Keratinocyte (primary cell): ENCODE results near the gene SS18L1. TPM values are rescaled to one million over a fixed set of nuclear protein-coding genes. Genes with fewer than 3 reads are reported as not detected.

Source experiments
- DNase-seq: peaks from one replicate; pipeline ENCODE4 v3.0.0-alpha.2; 2011; ENCODE audit warnings: low read depth, missing footprints, low spot score
- FAIRE-seq: peaks from 2 replicates; lab custom pipeline; 2011; peaks lifted over from hg19 to GRCh38; lab: Jason Lieb, UNC
- H2AFZ ChIP-seq: 2 replicates; pipeline ENCODE4 v1.6.0; 2012; ENCODE audit warnings: low read length, control low read depth, inconsistent platforms; ENCODE audit not compliant: control insufficient read depth
- H3K27ac ChIP-seq: 2 replicates; pipeline ENCODE4 v1.5.1; 2011; ENCODE audit warnings: low read length; ENCODE audit not compliant: control insufficient read depth, insufficient read depth
- H3K27me3 ChIP-seq: 3 replicates; pipeline ENCODE4 v1.6.0; 2011; ENCODE audit warnings: low read length; ENCODE audit not compliant: control insufficient read depth, insufficient read depth; ENCODE audit errors: extremely low read depth
- H3K36me3 ChIP-seq, 2 experiments: 2 replicates in 1 of 2; 3 replicates in 1 of 2; pipeline ENCODE4 v1.5.1; 2011; ENCODE audit warnings: low read length in 2 of 2, mild to moderate bottlenecking in 1 of 2; ENCODE audit not compliant: control insufficient read depth in 2 of 2, insufficient read depth in 2 of 2; ENCODE audit errors: extremely low read depth in 1 of 2
- H3K4me1 ChIP-seq: 3 replicates; pipeline ENCODE4 v1.5.1; 2011; ENCODE audit warnings: low read length; ENCODE audit not compliant: control insufficient read depth, insufficient read depth; ENCODE audit errors: extremely low read depth
- H3K4me2 ChIP-seq: 3 replicates; pipeline ENCODE4 v1.6.0; 2011; ENCODE audit warnings: low read depth, low read length; ENCODE audit not compliant: control insufficient read depth, insufficient read depth; ENCODE audit errors: extremely low read depth
- H3K4me3 ChIP-seq, 3 experiments: fragments of 200-600 bp in 1 of 3; sonication (generic) in 1 of 3; 2 replicates in 2 of 3; 3 replicates in 1 of 3; pipeline ENCODE4 v1.5.1; 2011 to 2016; ENCODE audit warnings: low read length in 3 of 3, mild to moderate bottlenecking in 3 of 3, control low read depth in 2 of 3, inconsistent platforms in 1 of 3, low read depth in 1 of 3, mixed read lengths in 1 of 3, mixed run types in 1 of 3, moderate library complexity in 1 of 3; ENCODE audit not compliant: control insufficient read depth in 2 of 3, insufficient read depth in 2 of 3; ENCODE audit errors: extremely low read depth in 1 of 3
- H3K79me2 ChIP-seq: 2 replicates; pipeline ENCODE4 v1.6.0; 2012; ENCODE audit warnings: low read length; ENCODE audit not compliant: control insufficient read depth, insufficient read depth
- H3K9ac ChIP-seq: 3 replicates; pipeline ENCODE4 v1.6.0; 2011; ENCODE audit warnings: low read length; ENCODE audit not compliant: control insufficient read depth, insufficient read depth; ENCODE audit errors: extremely low read depth
- H3K9me1 ChIP-seq: 3 replicates; pipeline ENCODE4 v1.6.0; 2011; ENCODE audit warnings: low read length; ENCODE audit not compliant: control insufficient read depth, insufficient read depth; ENCODE audit errors: extremely low read depth
- H3K9me3 ChIP-seq: 2 replicates; pipeline ENCODE4 v1.5.1; 2012; ENCODE audit warnings: low read depth, low read length; ENCODE audit not compliant: control insufficient read depth
- H4K20me1 ChIP-seq: 3 replicates; pipeline ENCODE4 v1.6.0; 2011; ENCODE audit warnings: low read length; ENCODE audit not compliant: control insufficient read depth, insufficient read depth; ENCODE audit errors: extremely low read depth
- CTCF ChIP-seq, 3 experiments: IDR thresholded peaks in 1 of 3; conservative IDR thresholded peaks in 1 of 3; optimal IDR thresholded peaks in 1 of 3; 2 replicates in 2 of 3; 3 replicates in 1 of 3; pipeline versions ENCODE3 to v1.5.1; 2011; ENCODE audit warnings: low read length in 3 of 3, mild to moderate bottlenecking in 3 of 3, moderate library complexity in 2 of 3, control low read depth in 1 of 3, inconsistent platforms in 1 of 3; ENCODE audit not compliant: insufficient read depth in 2 of 3; ENCODE audit errors: extremely low read depth in 1 of 3
- EZH2 ChIP-seq: IDR thresholded peaks from one replicate; pipeline ENCODE4 v1.6.1; 2012; ENCODE audit warnings: inconsistent platforms, mild to moderate bottlenecking, low read length, moderate library complexity
- dilution Hi-C: fragments of 300-500 bp; cut with MboI; formaldehyde crosslinking; loops from one replicate; pipeline ENCODE4 v1.7.0; 2020; ENCODE audit warnings: low sequenced_read_pairs; ENCODE audit not compliant: extremely low pct_ligation_motif_present
- polyA plus RNA-seq, 5 experiments: library from polyadenylated mRNA; depleted of rRNA in 3 of 5; stranded (reverse) in 3 of 5; stranded (forward) in 1 of 5; unstranded in 1 of 5; fragments of >200 nt; gene quantifications; 1 replicate in 1 of 5; 2 replicates in 3 of 5; 3 replicates in 1 of 5; pipeline versions ENCODE4 v1.2.1 to v1.2.3, GENCODE V29; 2011 to 2012; ENCODE audit warnings: missing spikeins in 2 of 5, low read depth in 1 of 5, low replicate concordance in 1 of 5

SS18L1 gene
- polyA plus RNA-seq, 1 donor (not counting 4 experiments of a cell fraction or from before 2014, with no cell fraction given), result 9.4 TPM

- Histone ChIP-seq H3K4me3 (no peak overlapping the region), H3K79me2 (no peaks in the 10 kb centered on the region), H3K9ac (no peak overlapping the region), H3K4me2 (no peak overlapping the region), H3K27ac (no peak overlapping the region), H3K9me3 (peaks cover 14% of the 10 kb centered on the region), H2AFZ (no peak overlapping the region), H3K36me3 (no peaks in the 10 kb centered on the region), H3K4me1 (no peaks in the 10 kb centered on the region), H4K20me1 (no peaks in the 10 kb centered on the region), H3K9me1 (no peaks in the 10 kb centered on the region), H3K27me3 (peaks cover 37% of the 10 kb centered on the region)
- TF ChIP-seq CTCF (optimal IDR thresholded peaks at IDR 0.05 in 1 of 3, IDR thresholded peaks at IDR 0.05 in 1 of 3, conservative IDR thresholded peaks at IDR 0.05 in 1 of 3; ENCODE audit: extremely low read depth in 1 of 3, insufficient read depth in 2 of 3, low read length in 3 of 3) (no peak), EZH2 (no peak)
- dilution Hi-C loops, result no loop called here
- DNase-seq (no peak), FAIRE-seq (no peak)
These were observed 26.8 kb upstream of the SS18L1 start for GRCh38 chr20:62116558-62117361.

GRCh38 chr20:62117362-62117646 is 26.3 kb upstream of the SS18L1 start:
- no peaks in the 10 kb centered on the region for H3K4me1 ChIP-seq
- peaks cover 9% of the 10 kb centered on the region for H3K9me3 ChIP-seq
- H3K79me2 ChIP-seq, result no peaks in the 10 kb centered on the region
- H3K9ac ChIP-seq, result no peak overlapping the region
- peaks cover 37% of the 10 kb centered on the region for H3K27me3 ChIP-seq
- TF ChIP-seq CTCF (optimal IDR thresholded peaks at IDR 0.05 in 1 of 3, IDR thresholded peaks at IDR 0.05 in 1 of 3, conservative IDR thresholded peaks at IDR 0.05 in 1 of 3; ENCODE audit: extremely low read depth in 1 of 3, insufficient read depth in 2 of 3, low read length in 3 of 3) (no peak), EZH2 (no peak)
- H3K36me3 ChIP-seq, result no peaks in the 10 kb centered on the region
- H2AFZ ChIP-seq, result no peak overlapping the region
- no peak overlapping the region for H3K27ac ChIP-seq
- no peak for DNase-seq
- H3K4me2 ChIP-seq, result no peak overlapping the region
- no peak overlapping the region for H3K4me3 ChIP-seq
- FAIRE-seq, result no peak
- no peaks in the 10 kb centered on the region for H4K20me1 ChIP-seq
- dilution Hi-C loops, result no loop called here
- H3K9me1 ChIP-seq, result no peaks in the 10 kb centered on the region
